Measurements from ENCODE around the gene HMCN1. TPM values are rescaled to one million over a fixed set of nuclear protein-coding genes. Genes with fewer than 3 reads are reported as not detected.
"Not testable (repeated sequence)": the region's sequence is repeated elsewhere in the genome, so short reads cannot be mapped to it uniquely, and the experiment has no call there.

HMCN1 gene
- polyA plus RNA-seq, 1 donor from 2014 or later, result not detected

DNA sequence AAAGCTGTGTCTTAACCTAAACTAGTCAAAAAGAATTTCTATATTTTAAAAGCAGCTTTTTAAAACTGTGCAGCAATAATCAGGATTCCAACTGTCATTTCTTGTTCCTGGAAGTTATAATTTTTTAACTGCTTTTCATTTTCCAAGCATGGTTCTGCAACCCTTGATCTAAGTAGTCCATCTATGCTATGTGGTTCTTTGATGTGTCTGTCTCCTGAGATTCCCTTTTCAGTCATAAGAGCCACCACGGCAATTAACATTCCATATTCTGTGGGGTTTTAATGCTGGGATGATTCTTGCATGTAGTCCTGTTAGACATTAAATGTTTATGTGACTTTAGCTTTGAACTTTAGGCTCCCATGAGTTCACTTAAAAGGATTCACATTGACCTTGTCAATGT, 420.5 kb downstream of the HMCN1 start:
- Mint-ChIP-seq H3K27ac (no peak overlapping the region), H3K4me3 (no peak overlapping the region), H3K27me3 (peaks cover 1% of the 10 kb centered on the region), H3K4me1 (no peaks in the 10 kb centered on the region), H3K9me3 (peaks cover 0 to 2% (median 0%) of the 10 kb centered on the region in 3 donors), H3K36me3 (no peaks in the 10 kb centered on the region)

DNA sequence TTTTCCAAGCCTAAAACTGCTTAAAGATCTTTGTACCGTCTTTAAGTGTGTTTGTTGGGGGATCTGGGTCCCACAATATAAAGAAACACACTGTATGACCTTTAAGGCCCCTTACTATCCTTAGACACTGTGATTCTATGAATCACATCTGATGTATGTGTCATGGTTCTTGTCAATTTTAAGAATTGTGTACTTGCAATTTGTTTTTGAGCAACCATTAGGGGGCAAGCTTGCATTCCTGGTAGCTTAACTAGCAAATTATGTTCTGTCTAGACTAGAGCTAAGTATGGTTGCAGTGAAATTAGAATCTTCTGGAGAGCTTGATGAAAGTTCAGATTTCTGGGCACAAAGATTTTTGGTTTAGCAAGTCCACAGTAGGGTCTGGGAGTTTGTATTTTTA, 421.4 kb downstream of the HMCN1 start:
- no peak overlapping the region for H3K4me3 Mint-ChIP-seq
- no peaks in the 10 kb centered on the region for H3K36me3 Mint-ChIP-seq
- peaks cover 0 to 2% (median 0%) of the 10 kb centered on the region in 3 donors for H3K9me3 Mint-ChIP-seq
- H3K27ac Mint-ChIP-seq, result no peak overlapping the region
- peaks cover 1% of the 10 kb centered on the region for H3K27me3 Mint-ChIP-seq
- H3K4me1 Mint-ChIP-seq, result no peaks in the 10 kb centered on the region

DNA sequence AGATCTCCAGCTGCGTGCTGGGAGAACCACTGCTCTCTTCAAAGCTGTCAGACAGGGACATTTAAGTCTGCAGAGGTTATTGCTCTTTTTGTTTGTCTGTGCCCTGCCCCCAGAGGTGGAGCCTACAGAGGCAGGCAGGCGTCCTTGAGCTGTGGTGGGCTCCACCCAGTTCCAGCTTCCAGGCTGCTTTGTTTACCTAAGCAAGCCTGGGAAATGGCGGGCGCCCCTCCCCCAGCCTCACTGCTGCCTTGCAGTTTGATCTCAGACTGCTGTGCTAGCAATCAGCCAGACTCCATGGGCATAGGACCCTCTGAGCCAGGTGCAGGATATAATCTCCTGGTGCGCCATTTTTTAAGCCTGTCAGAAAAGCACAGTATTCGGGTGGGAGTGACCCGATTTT, 428.7 kb downstream of the HMCN1 start:
- H3K9me3 Mint-ChIP-seq, H3K4me1 Mint-ChIP-seq, H3K27me3 Mint-ChIP-seq, H3K27ac Mint-ChIP-seq, H3K4me3 Mint-ChIP-seq, H3K36me3 Mint-ChIP-seq: not testable (repeated sequence)

DNA sequence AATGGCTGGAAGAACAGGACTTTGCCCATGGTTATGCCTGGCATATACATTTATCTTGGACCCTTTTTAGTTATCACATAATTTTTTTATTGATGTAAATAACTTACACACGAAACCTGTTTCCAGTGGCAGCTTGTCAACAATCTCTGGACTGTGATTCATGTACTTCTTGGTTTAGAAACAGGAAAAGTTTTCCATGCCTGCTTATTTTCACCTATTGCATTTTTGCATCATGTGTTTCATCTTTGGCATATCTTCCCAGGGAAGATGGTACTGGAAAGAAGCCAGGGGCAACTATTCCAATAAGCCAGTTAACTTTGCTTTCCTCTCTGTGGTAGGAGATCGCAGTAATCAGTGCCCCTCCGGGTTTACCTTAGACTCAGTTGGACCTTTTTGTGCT, 430.6 kb downstream of the HMCN1 start:
- H3K27me3 Mint-ChIP-seq, result peaks cover 4% of the 10 kb centered on the region
- H3K4me1 Mint-ChIP-seq, result no peaks in the 10 kb centered on the region
- peaks cover 0 to 2% (median 0%) of the 10 kb centered on the region in 3 donors for H3K9me3 Mint-ChIP-seq
- H3K4me3 Mint-ChIP-seq, result peak overlapping the region in 1 of 4 donors; percentile 18
- no peak overlapping the region for H3K27ac Mint-ChIP-seq
- H3K36me3 Mint-ChIP-seq, result no peaks in the 10 kb centered on the region

DNA sequence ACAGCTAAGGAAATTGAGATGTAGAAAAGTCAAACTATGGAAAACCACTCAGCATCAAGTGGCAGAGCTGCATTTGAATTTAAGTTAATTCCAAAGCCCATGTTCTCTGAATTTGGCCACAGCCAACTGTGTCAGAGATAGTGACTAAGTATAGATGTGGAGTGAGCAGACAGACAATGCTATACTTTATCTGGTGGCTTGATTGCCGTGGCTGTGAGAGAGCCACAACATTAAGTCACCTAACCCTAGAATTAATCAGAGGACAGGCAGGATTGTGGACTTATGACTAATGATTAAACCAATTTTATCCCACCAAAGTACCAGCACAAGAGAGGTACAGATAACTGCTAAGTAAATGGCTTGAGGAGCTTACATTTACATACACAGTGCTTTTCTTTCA, 431.1 kb downstream of the HMCN1 start:
- no peaks in the 10 kb centered on the region for H3K36me3 Mint-ChIP-seq
- peaks cover 4% of the 10 kb centered on the region for H3K27me3 Mint-ChIP-seq
- peaks cover 0 to 2% (median 0%) of the 10 kb centered on the region in 3 donors for H3K9me3 Mint-ChIP-seq
- no peaks in the 10 kb centered on the region for H3K4me1 Mint-ChIP-seq
- H3K27ac Mint-ChIP-seq, result no peak overlapping the region
- H3K4me3 Mint-ChIP-seq, result no peak overlapping the region

DNA sequence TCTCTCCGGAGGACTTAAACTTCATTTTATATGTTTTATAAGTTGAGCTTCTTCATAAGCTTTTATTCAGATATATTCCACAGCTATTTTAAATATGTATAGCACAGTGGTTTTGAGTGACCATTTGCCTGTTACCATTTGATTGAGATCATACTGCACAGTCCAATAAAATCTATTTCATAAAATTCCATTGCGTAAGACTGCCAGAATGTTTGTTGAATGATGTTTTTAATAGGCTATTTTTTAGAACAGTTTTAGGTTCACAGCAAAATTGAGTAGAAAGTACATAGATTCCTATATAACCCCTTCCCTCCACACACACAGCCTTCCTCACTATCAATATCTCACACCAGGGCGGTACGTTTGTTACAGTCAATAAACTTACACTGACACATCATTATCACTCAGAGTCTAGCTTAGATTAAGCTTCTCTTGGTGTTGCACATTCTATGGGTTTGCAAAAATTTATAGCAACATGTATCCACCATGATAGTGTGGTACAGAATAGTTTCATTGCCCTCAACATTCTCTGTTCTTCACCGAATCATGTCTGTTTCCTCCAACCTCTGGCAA, 433.0 kb downstream of the HMCN1 start:
- peaks cover 4% of the 10 kb centered on the region for H3K27me3 Mint-ChIP-seq

DNA sequence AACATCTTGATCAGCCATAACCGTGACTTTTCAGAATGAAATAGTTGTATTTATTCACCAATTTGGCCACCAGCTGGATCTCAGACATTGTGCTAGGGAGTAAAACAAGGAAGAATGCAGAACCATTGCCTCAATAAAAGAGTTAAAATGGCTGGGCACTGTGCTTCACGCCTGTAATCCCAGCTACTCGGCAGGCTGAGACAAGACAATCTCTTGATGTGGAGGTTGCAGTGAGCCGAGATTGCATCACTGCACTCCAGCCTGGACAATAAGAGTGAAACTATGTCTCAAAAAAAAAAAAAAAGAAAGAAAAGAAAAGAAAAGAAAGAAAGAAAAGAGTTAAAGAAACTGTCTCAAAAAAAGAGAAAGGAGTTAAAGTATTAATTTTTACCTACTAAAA, 441.4 kb downstream of the HMCN1 start:
- Mint-ChIP-seq H3K4me1 (peaks cover 0 to 9% (median 4%) of the 10 kb centered on the region in 3 donors), H3K36me3 (no peaks in the 10 kb centered on the region), H3K9me3 (no peaks in the 10 kb centered on the region), H3K4me3 (no peak overlapping the region), H3K27me3 (peaks cover 3% of the 10 kb centered on the region), H3K27ac (no peak overlapping the region)

More for the DNA sequence above, 433.0 kb downstream of the HMCN1 start:
- Mint-ChIP-seq H3K4me1 (no peaks in the 10 kb centered on the region), H3K36me3 (no peaks in the 10 kb centered on the region), H3K9me3 (no peaks in the 10 kb centered on the region), H3K4me3 (no peak overlapping the region), H3K27ac (no peak overlapping the region)

DNA sequence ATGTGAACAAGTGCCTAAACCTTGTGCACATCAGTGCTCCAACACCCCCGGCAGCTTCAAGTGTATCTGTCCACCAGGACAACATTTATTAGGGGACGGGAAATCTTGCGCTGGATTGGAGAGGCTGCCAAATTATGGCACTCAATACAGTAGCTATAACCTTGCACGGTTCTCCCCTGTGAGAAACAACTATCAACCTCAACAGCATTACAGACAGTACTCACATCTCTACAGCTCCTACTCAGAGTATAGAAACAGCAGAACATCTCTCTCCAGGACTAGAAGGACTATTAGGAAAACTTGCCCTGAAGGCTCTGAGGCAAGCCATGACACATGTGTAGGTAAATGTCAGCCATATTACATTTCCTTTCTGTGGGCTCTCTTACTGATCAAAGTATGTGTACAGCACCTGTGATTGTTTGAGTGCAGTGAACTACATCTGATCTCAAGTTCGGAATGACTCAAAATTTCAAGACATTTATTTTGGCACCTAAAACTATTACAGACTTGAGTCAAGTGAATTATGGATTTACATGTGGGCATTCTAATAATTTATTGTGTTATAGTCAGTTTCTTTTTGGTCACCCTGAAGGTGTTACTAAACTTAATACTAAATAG, 444.3 kb downstream of the HMCN1 start:
- peaks cover 1 to 9% (median 4%) of the 10 kb centered on the region in 3 donors for H3K4me1 Mint-ChIP-seq
- H3K27me3 Mint-ChIP-seq, result peaks cover 5% of the 10 kb centered on the region
- H3K36me3 Mint-ChIP-seq, result no peaks in the 10 kb centered on the region
- H3K9me3 Mint-ChIP-seq, result no peaks in the 10 kb centered on the region
- no peak overlapping the region for H3K27ac Mint-ChIP-seq
- H3K4me3 Mint-ChIP-seq, result no peak overlapping the region

DNA sequence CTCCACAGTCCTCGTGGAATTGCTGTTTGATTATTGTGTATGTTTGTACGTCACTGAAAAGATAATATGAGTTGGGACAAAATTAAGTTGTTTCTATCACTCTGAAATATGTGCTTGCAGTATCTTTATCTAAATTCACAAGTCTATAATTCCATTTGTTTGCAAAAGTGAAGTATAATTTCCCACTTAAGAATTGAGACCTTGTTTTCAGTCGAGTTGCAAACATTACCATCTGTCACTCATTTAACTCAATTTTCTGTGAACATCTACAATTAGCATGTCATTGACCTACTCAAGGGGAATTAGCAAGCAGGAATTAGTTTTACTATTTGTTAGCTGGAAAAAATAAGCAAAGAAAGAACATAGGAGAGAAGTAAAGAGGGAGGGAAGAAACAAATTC, 445.0 kb downstream of the HMCN1 start:
- no peak overlapping the region for H3K4me3 Mint-ChIP-seq
- no peaks in the 10 kb centered on the region for H3K36me3 Mint-ChIP-seq
- H3K27ac Mint-ChIP-seq, result no peak overlapping the region
- H3K27me3 Mint-ChIP-seq, result peaks cover 5% of the 10 kb centered on the region
- peaks cover 8 to 15% (median 10%) of the 10 kb centered on the region in 3 donors for H3K4me1 Mint-ChIP-seq
- H3K9me3 Mint-ChIP-seq, result no peaks in the 10 kb centered on the region

DNA sequence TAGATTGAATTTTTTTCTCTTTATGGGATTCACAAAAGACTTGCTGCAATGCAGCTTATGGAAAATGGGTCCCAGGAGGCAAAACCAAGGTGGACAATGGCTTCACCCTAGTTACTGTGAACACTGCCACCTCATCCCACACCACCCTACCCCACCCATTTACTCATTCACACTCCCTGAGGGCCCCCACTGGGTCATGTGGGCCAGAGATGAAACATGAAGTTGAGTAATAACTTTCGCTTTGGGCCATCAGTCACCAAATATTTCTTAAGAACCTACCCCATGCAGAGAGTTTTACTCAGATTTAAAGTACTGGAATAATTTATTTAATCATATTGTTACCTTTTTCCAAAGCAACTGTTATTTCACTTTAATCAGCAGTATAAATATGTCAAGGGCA, 449.0 kb downstream of the HMCN1 start:
- Mint-ChIP-seq H3K4me3 (no peak overlapping the region), H3K36me3 (no peaks in the 10 kb centered on the region), H3K4me1 (peaks cover 10 to 16% (median 11%) of the 10 kb centered on the region in 3 donors), H3K27ac (no peak overlapping the region), H3K9me3 (peaks cover 0 to 2% (median 0%) of the 10 kb centered on the region in 3 donors), H3K27me3 (peaks cover 5% of the 10 kb centered on the region)

DNA sequence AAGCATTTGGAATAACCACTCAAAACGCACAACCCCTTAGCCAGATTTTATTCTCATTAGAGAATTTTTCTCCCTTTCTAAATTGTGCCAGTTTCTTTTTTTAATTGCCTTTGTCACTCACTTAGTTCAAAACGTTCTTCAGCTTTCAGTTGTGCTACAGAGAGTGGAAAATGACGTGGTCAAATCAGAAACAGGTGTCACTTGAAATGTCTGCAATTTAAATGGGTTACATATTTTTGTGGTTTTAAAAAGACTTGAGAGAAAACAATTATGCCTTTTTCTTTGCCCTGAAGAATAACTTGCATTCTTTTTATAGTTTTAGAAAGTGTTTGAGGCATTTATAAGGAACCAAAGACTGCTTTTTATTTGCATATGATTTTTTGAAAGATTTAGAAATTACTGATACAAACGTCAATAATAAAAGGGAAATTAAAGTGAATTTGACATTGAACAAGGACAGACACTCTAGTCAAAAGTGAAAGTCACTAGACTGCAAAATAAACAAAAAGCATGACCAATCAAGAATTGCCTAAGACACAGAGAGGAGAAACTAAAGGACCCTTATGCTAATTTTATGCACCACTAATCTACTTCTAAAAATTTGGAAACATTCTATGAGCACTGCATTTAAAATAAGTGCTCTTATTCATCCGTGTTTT, 449.9 kb downstream of the HMCN1 start:
- Mint-ChIP-seq H3K27me3 (peaks cover 5% of the 10 kb centered on the region), H3K9me3 (peaks cover 0 to 2% (median 0%) of the 10 kb centered on the region in 3 donors), H3K36me3 (no peaks in the 10 kb centered on the region), H3K27ac (no peak overlapping the region), H3K4me1 (peaks cover 7 to 12% (median 10%) of the 10 kb centered on the region in 3 donors), H3K4me3 (peak overlapping the region; percentile 19 to 51 (median 39))

DNA sequence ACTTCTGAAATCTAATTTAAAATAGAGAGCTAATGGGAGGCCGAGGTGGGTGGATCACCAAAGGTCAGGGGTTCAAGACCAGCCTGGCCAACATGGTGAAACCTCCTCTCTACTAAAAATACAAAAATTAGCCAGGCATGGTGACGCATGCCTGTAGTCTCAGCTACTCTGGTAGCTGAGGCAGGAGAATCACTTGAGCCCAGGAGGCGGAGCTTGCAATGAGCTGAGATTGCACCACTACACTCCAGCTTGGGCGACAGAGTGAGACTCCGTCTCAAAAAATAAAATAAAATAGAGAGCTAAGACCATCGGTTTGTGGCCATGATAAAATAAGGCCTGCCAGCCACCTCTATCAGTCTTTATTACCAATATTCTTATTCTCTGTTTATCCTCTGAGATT, 452.1 kb downstream of the HMCN1 start:
- H3K4me1 Mint-ChIP-seq, result peaks cover 7 to 10% (median 7%) of the 10 kb centered on the region in 3 donors
- H3K27me3 Mint-ChIP-seq, H3K9me3 Mint-ChIP-seq, H3K27ac Mint-ChIP-seq, H3K36me3 Mint-ChIP-seq, H3K4me3 Mint-ChIP-seq: not testable (repeated sequence)

DNA sequence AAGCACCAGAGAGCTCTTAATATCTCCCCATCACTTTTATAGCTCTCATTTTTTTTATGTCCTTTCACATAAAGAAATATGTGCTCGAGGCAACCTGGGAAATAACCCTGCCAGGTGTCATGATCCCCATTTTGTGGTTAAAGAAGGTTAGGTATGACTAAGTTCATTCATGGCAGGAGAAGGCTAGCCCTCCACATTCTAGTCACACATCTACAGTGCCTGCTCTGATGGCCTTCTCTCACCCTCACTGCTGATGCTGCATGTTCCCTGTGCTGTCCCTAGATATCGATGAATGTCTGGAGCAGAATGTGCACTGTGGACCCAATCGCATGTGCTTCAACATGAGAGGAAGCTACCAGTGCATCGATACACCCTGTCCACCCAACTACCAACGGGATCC, 453.4 kb downstream of the HMCN1 start:
- peaks cover 4% of the 10 kb centered on the region for H3K27me3 Mint-ChIP-seq
- no peak overlapping the region for H3K27ac Mint-ChIP-seq
- no peaks in the 10 kb centered on the region for H3K36me3 Mint-ChIP-seq
- H3K9me3 Mint-ChIP-seq, result peaks cover 0 to 2% (median 0%) of the 10 kb centered on the region in 3 donors
- H3K4me1 Mint-ChIP-seq, result peaks cover 7 to 10% (median 7%) of the 10 kb centered on the region in 3 donors
- H3K4me3 Mint-ChIP-seq, result no peak overlapping the region

DNA sequence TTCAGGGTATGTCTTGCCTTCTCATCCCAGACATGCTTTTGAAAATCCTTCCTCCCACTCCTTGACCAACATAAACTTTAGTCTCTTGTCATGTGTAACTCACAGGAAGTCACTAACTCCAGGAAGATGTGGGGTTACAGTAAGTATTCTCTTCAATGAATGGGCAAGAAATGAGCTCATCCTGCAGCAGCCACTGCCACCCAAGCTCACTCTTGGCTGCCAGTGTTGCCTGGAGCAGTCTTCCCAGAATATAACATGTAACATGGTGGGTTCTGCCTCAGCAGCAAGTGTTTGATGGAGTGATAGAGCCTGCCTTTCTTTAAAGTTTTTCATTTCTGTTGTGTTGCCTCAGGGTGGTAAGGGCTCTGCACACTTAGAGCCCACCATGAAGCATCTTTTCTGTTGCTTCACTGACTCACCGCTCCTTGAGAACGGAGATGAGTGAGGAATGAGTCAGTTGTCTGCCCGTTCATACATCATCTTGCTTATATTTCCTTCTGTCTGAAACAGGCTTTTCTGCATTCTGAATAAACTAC, 453.9 kb downstream of the HMCN1 start:
- Mint-ChIP-seq H3K9me3 (peaks cover 0 to 2% (median 0%) of the 10 kb centered on the region in 3 donors), H3K36me3 (no peaks in the 10 kb centered on the region), H3K4me3 (no peak overlapping the region), H3K27ac (no peak overlapping the region), H3K27me3 (peaks cover 4% of the 10 kb centered on the region), H3K4me1 (peaks cover 7 to 10% (median 7%) of the 10 kb centered on the region in 3 donors)

DNA sequence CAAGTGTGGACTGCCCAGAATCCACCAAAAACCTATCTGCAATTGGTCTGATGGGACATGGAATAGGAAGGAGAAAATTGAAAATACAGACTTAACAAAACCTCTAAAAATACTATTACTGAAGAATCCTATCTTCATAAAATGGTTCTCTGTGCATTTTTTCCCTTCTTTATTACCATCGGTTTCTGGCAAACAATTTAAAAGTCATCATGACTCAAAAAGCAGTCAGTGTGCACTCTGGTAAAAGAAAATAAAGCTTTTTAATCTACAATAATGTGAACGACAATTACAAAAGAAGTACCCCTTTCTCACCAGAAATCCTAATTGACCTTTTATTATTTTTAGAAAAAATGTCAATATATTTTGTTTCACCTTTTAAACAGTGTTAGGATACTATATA, 454.5 kb downstream of the HMCN1 start:
- H3K9me3 Mint-ChIP-seq, result peaks cover 0 to 2% (median 2%) of the 10 kb centered on the region in 3 donors
- H3K4me1 Mint-ChIP-seq, result peaks cover 5 to 7% (median 6%) of the 10 kb centered on the region in 3 donors
- H3K27me3 Mint-ChIP-seq, result peaks cover 4% of the 10 kb centered on the region
- H3K4me3 Mint-ChIP-seq, result no peak overlapping the region
- H3K36me3 Mint-ChIP-seq, result no peaks in the 10 kb centered on the region
- no peak overlapping the region for H3K27ac Mint-ChIP-seq
